Measurements from ENCODE around the gene CBFA2T3.

GRCh38 chr16:88888461-88889387 lies 88.3 kb downstream of the CBFA2T3 start:
- TF ChIP-seq ZNF274 (IDR thresholded peaks at IDR 0.05; ENCODE audit: low read depth, low read length): no peak
- no peak for TF ChIP-seq YY1 (IDR thresholded peaks at IDR 0.05; ENCODE audit: insufficient read depth, insufficient read length)
- TF ChIP-seq SUZ12 (IDR thresholded peaks at IDR 0.05; ENCODE audit: extremely low read depth, insufficient read depth, insufficient read length): no peak
